Neural cell (in vitro differentiated cells): ENCODE results near the gene PRMT9. TPM values are rescaled to one million over a fixed set of nuclear protein-coding genes. Genes with fewer than 3 reads are reported as not detected.

Experiments used
- H2AFZ ChIP-seq: fragments of 200-600, 300-800 bp; sonication (generic), shearing (Covaris generic); 2 replicates; pipeline ENCODE4 v1.6.0; 2014; ENCODE audit warnings: low read depth, mild to moderate bottlenecking, antibody characterized with exemption, low read length, moderate library complexity
- H3F3A ChIP-seq: fragments of 200-600 bp; shearing (Covaris generic); 2 replicates; pipeline ENCODE4 v1.6.1; 2016; ENCODE audit warnings: mild to moderate bottlenecking, moderate library complexity, mixed read lengths, antibody characterized with exemption, low read length; ENCODE audit not compliant: insufficient read depth, poor library complexity, severe bottlenecking
- H3K27ac ChIP-seq: fragments of 200-600, 300-800 bp; sonication (generic), shearing (Covaris generic); 2 replicates; pipeline ENCODE4 v1.5.1; 2014; ENCODE audit warnings: mild to moderate bottlenecking, low read length, moderate library complexity
- H3K27me3 ChIP-seq: fragments of 300-800, 200-600 bp; sonication (generic), shearing (Covaris generic); 2 replicates; pipeline ENCODE4 v1.6.0; 2014; ENCODE audit warnings: mild to moderate bottlenecking, low read depth, low read length, moderate library complexity; ENCODE audit not compliant: insufficient read depth
- H3K36me3 ChIP-seq: fragments of 300-800, 200-600 bp; sonication (generic), shearing (Covaris generic); 2 replicates; pipeline ENCODE4 v1.5.1; 2014; ENCODE audit warnings: mild to moderate bottlenecking, antibody characterized with exemption, low read length, moderate library complexity; ENCODE audit not compliant: insufficient read depth
- H3K4me2 ChIP-seq: fragments of 300-800, 200-600 bp; sonication (generic), shearing (Covaris generic); 2 replicates; pipeline ENCODE4 v1.6.0; 2014; ENCODE audit warnings: mild to moderate bottlenecking, low read length
- H3K4me3 ChIP-seq: fragments of 300-800, 200-600 bp; sonication (generic), shearing (Covaris generic); 2 replicates; pipeline ENCODE4 v1.5.1; 2014; ENCODE audit warnings: mild to moderate bottlenecking, low read length, moderate library complexity
- H3K79me2 ChIP-seq: fragments of 200-600 bp; shearing (Covaris generic); replicated peaks from 2 replicates; pipeline ENCODE4 v1.6.0; 2014; ENCODE audit warnings: mild to moderate bottlenecking, low read length, moderate library complexity; ENCODE audit not compliant: insufficient read depth
- H3K9ac ChIP-seq: fragments of 300-800, 200-600 bp; sonication (generic), shearing (Covaris generic); 2 replicates; pipeline ENCODE4 v1.6.1; 2016; ENCODE audit warnings: mild to moderate bottlenecking, low read length, mixed read lengths
- H3K9me2 ChIP-seq: fragments of 200-600 bp; shearing (Covaris generic); 2 replicates; pipeline ENCODE4 v1.6.1; 2016; ENCODE audit warnings: mild to moderate bottlenecking, low read length, mixed read lengths; ENCODE audit not compliant: insufficient read depth
- H3K9me3 ChIP-seq: fragments of 200-600, 300-800 bp; sonication (generic), shearing (Covaris generic); 2 replicates; pipeline ENCODE4 v1.6.1; 2016; ENCODE audit warnings: mild to moderate bottlenecking, mixed run types, low read length, moderate library complexity, mixed read lengths
- H4K20me1 ChIP-seq: fragments of 200-600 bp; shearing (Covaris generic); 2 replicates; pipeline ENCODE4 v1.6.1; 2016; ENCODE audit warnings: mild to moderate bottlenecking, mixed run types; ENCODE audit not compliant: insufficient read depth
- CTCF ChIP-seq: fragments of 450-650 bp; IDR thresholded peaks from 2 replicates; pipeline ENCODE4 v1.5.1; 2014; ENCODE audit warnings: antibody characterized with exemption, mild to moderate bottlenecking, moderate library complexity; ENCODE audit not compliant: poor library complexity, severe bottlenecking
- EP300 ChIP-seq: fragments of 450-650 bp; conservative IDR thresholded peaks from 2 replicates; pipeline ENCODE4 v1.6.1; 2014; ENCODE audit warnings: antibody characterized with exemption, mild to moderate bottlenecking, moderate library complexity; ENCODE audit not compliant: poor library complexity, severe bottlenecking
- EZH2 ChIP-seq: fragments of 200-600, 300-800 bp; shearing (Covaris generic), sonication (generic); IDR thresholded peaks from 2 replicates; pipeline ENCODE4 v1.6.1; 2014; ENCODE audit warnings: antibody characterized with exemption, low read length, borderline replicate concordance, mild to moderate bottlenecking; ENCODE audit not compliant: insufficient read depth, poor library complexity, severe bottlenecking
- MXI1 ChIP-seq: fragments of 450-650 bp; conservative IDR thresholded peaks from 2 replicates; pipeline ENCODE4 v1.6.1; 2014; ENCODE audit warnings: antibody characterized with exemption, mild to moderate bottlenecking; ENCODE audit not compliant: poor library complexity, severe bottlenecking
- POLR2AphosphoS5 ChIP-seq: IDR thresholded peaks from 2 replicates; pipeline ENCODE4 v1.6.1; 2012
- RAD21 ChIP-seq: fragments of 450-650 bp; conservative IDR thresholded peaks from 2 replicates; pipeline ENCODE4 v1.6.1; 2014; ENCODE audit warnings: antibody characterized with exemption, mild to moderate bottlenecking, moderate library complexity
- REST ChIP-seq: IDR thresholded peaks from 2 replicates; pipeline ENCODE4 v1.6.1; 2012; ENCODE audit warnings: borderline replicate concordance
- SMC3 ChIP-seq: fragments of 450-650 bp; conservative IDR thresholded peaks from 2 replicates; pipeline ENCODE4 v1.6.1; 2014; ENCODE audit warnings: antibody characterized with exemption, mild to moderate bottlenecking, moderate library complexity; ENCODE audit not compliant: poor library complexity
- TAF1 ChIP-seq: IDR thresholded peaks from 2 replicates; pipeline ENCODE4 v1.6.1; 2012; ENCODE audit warnings: low read depth
- polyA plus RNA-seq: library from polyadenylated mRNA; depleted of rRNA; stranded (reverse); fragments of >200 nt; gene quantifications from 2 replicates; pipeline ENCODE4 v1.2.3, GENCODE V29; 2014

PRMT9 gene
- polyA plus RNA-seq, 1 donor from 2014 or later, result 23.6 TPM

GRCh38 chr4:147607471-147607870 is 76.5 kb downstream of the PRMT9 start:
- TF ChIP-seq EZH2, result no peak
- no peak for TF ChIP-seq SMC3
- TF ChIP-seq MXI1, result no peak
- TF ChIP-seq EP300, result no peak
- TF ChIP-seq TAF1, result no peak
- no peak for TF ChIP-seq POLR2AphosphoS5
- no peak for TF ChIP-seq REST
- TF ChIP-seq RAD21, result no peak
- no peak for TF ChIP-seq CTCF
- no peaks in the 10 kb centered on the region for H4K20me1 ChIP-seq

GRCh38 chr4:147605499-147605898 is 78.5 kb downstream of the PRMT9 start:
- Histone ChIP-seq H2AFZ (no peak overlapping the region), H3K27ac (no peak overlapping the region)

More at GRCh38 chr4:147607471-147607870, 76.5 kb downstream of the PRMT9 start:
- no peak overlapping the region for H2AFZ ChIP-seq
- no peaks in the 10 kb centered on the region for H3K79me2 ChIP-seq
- H3K36me3 ChIP-seq, result no peaks in the 10 kb centered on the region
- no peaks in the 10 kb centered on the region for H3K9me3 ChIP-seq
- H3K4me3 ChIP-seq, result no peak overlapping the region
- no peaks in the 10 kb centered on the region for H3K9me2 ChIP-seq
- H3K27me3 ChIP-seq, result no peaks in the 10 kb centered on the region
- H3K4me2 ChIP-seq, result no peak overlapping the region
- H3K9ac ChIP-seq, result no peak overlapping the region
- H3K27ac ChIP-seq, result no peak overlapping the region
- no peaks in the 10 kb centered on the region for H3F3A ChIP-seq

More at GRCh38 chr4:147605499-147605898, 78.5 kb downstream of the PRMT9 start:
- H3K27me3 ChIP-seq, result no peaks in the 10 kb centered on the region
- no peak overlapping the region for H3K9ac ChIP-seq
- H3K9me3 ChIP-seq, result no peaks in the 10 kb centered on the region
- no peaks in the 10 kb centered on the region for H3F3A ChIP-seq
- H3K4me2 ChIP-seq, result no peak overlapping the region
- H3K9me2 ChIP-seq, result no peaks in the 10 kb centered on the region
- H3K36me3 ChIP-seq, result no peaks in the 10 kb centered on the region
- H4K20me1 ChIP-seq, result no peaks in the 10 kb centered on the region
- TF ChIP-seq EP300 (no peak), RAD21 (no peak), REST (no peak), EZH2 (no peak), CTCF (no peak), TAF1 (no peak), SMC3 (no peak), POLR2AphosphoS5 (no peak), MXI1 (no peak)
- H3K79me2 ChIP-seq, result no peaks in the 10 kb centered on the region
- H3K4me3 ChIP-seq, result no peak overlapping the region
